Breast epithelium (tissue), 4 donors: ENCODE data around the gene NXN. TPM values are rescaled to one million over a fixed set of nuclear protein-coding genes. Genes with fewer than 3 reads are reported as not detected.
"Not testable (repeated sequence)": the region's sequence is repeated elsewhere in the genome, so short reads cannot be mapped to it uniquely, and the experiment has no call there.

Experiments used
- DNase-seq, 2 donors: peaks; one replicate each; pipeline ENCODE4 v3.0.0-alpha.2; 2019; ENCODE audit warnings: low spot score in 2 of 2
- H3K27ac ChIP-seq, 2 donors: fragments of 200-600 bp; sonication (generic) in 1 of 2; one replicate each; pipeline ENCODE4 v1.5.1; 2016 to 2019; ENCODE audit warnings: mild to moderate bottlenecking in 1 of 2
- H3K27me3 ChIP-seq, 2 donors: fragments of 200-600 bp; sonication (generic) in 1 of 2; one replicate each; pipeline versions ENCODE4 v1.5.1 to v1.6.0; 2017 to 2019; ENCODE audit warnings: control low read depth in 1 of 2, mild to moderate bottlenecking in 1 of 2
- H3K36me3 ChIP-seq: fragments of 200-600 bp; one replicate; pipeline ENCODE4 v1.5.1; 2019
- H3K4me1 ChIP-seq, 2 donors: fragments of 200-600 bp; sonication (generic); one replicate each; pipeline ENCODE4 v1.5.1; 2016 to 2019; ENCODE audit warnings: control low read depth in 1 of 2
- H3K4me3 ChIP-seq, 3 donors: fragments of 200-600 bp; sonication (generic); 1 replicate in 2 of 3; 2 replicates in 1 of 3; pipeline ENCODE4 v1.5.1; 2016 to 2019; ENCODE audit warnings: mild to moderate bottlenecking in 3 of 3, moderate library complexity in 2 of 3
- H3K9me3 ChIP-seq, 2 donors: fragments of 200-600 bp; sonication (generic) in 1 of 2; one replicate each; pipeline ENCODE4 v1.5.1; 2016 to 2019; ENCODE audit warnings: control low read depth in 1 of 2
- POLR2A ChIP-seq: fragments of 450-650 bp; IDR thresholded peaks from one replicate; pipeline ENCODE4 v1.6.1; 2016; ENCODE audit warnings: antibody characterized with exemption, mild to moderate bottlenecking, moderate library complexity
- POLR2AphosphoS5 ChIP-seq, 3 donors: sonication (generic); formaldehyde crosslinking; IDR thresholded peaks; one replicate each; pipeline ENCODE4 v1.6.1; 2017; ENCODE audit warnings: antibody characterized with exemption in 3 of 3
- intact Hi-C: fragments of 100-400 bp; cut with DNase I; formaldehyde crosslinking; loops from one replicate; pipeline ENCODE4 v1.15.1; 2023; ENCODE audit warnings: low total_unique reads
- total RNA-seq, 3 donors: library from RNA; depleted of rRNA; stranded (reverse); fragments of >200 nt; gene quantifications; one replicate each; pipeline ENCODE4 v1.1.0, GENCODE V29; 2016
- TF ChIP-seq, protein P1 (sequence below), 3 donors: fragments of 450-650 bp; IDR thresholded peaks; one replicate each; pipeline ENCODE4 v1.5.1; 2016 to 2017; ENCODE audit warnings: antibody characterized with exemption in 3 of 3, mild to moderate bottlenecking in 3 of 3, moderate library complexity in 3 of 3

NXN gene
- total RNA-seq, 3 donors from 2014 or later: 9.3 to 14.3 (median 12.8) TPM

DNA sequence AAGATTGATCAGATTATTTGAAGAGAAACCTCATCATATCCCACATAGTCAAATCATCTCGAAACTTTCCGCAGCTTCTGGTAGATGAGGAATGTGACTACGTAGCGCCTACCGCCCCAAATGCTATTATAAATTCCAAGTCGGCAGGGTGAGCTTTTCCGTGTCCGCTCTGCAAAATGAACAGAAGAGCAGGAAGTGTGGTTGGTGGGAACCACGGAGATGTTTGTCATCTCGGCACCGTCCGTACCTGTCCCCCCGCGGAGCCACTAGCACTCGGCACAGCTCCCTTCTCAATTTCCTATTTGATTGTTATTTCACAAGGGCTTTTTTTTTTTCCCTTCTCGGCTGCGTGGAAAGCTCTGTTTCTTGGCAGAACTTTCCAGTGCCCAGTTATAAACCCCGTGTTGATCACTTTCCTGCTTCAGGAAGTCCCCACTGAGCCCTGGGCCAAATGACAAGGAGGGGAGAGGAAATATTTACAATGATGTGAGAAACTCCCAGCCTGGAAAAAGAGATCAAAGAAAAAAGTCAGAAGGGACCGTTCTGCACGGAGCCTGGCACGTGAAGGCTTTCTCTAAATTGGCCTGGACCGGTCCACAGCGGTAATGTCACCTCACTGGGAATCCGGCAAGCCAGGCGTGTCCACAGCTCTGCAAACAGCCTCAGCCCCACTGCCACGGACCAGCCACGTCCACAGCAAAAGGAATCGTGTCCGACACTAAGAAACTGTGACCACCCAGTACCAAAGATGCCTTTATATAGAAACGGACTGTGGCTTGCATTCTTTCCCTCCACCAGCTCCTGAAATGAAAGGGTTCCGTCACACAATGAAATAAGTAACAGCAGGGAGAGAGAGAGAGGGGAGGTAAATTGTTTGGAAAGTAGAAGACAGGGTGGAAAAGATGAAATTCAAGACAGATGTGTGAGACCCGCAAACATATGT, 132.4 kb downstream of the NXN start:
- H3K9me3 ChIP-seq: no peaks in the 10 kb centered on the region
- H3K27ac ChIP-seq: peak overlapping the region; percentile 44 to 54
- DNase-seq: peak in 1 of 2 donors; percentile 36
- TF ChIP-seq POLR2AphosphoS5 (IDR thresholded peaks at IDR 0.05) (peak in 1 of 3 donors; percentile 10), POLR2A (no peak)
- intact Hi-C loops: no loop called here
- no peaks in the 10 kb centered on the region for H3K4me1 ChIP-seq
- no peaks in the 10 kb centered on the region for H3K36me3 ChIP-seq
- peak overlapping the region; percentile 2 to 45 (median 33) for H3K4me3 ChIP-seq
- H3K27me3 ChIP-seq: no peaks in the 10 kb centered on the region

DNA sequence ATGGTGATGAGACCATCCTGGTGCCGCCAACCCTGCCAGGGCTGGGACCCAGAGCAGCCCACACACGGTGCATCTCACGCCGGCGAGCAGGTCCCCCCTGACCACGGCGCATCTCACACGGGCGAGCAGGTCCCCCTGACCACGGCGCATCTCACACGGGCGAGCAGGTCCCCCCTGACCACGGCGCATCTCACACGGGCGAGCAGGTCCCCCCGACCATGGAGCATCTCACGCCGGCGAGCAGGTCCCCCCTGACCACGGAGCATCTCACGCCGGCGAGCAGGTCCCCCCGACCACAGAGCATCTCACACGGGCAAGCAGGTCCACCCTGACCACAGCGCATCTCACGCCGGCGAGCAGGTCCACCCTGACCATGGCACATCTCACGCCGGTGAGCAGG, 138.3 kb downstream of the NXN start:
- intact Hi-C loops: no loop called here
- Histone ChIP-seq H3K27ac (no peak overlapping the region), H3K36me3 (no peaks in the 10 kb centered on the region), H3K4me1 (no peaks in the 10 kb centered on the region), H3K9me3 (no peaks in the 10 kb centered on the region), H3K27me3 (no peaks in the 10 kb centered on the region), H3K4me3 (no peak overlapping the region)
- TF ChIP-seq, protein P1, sequence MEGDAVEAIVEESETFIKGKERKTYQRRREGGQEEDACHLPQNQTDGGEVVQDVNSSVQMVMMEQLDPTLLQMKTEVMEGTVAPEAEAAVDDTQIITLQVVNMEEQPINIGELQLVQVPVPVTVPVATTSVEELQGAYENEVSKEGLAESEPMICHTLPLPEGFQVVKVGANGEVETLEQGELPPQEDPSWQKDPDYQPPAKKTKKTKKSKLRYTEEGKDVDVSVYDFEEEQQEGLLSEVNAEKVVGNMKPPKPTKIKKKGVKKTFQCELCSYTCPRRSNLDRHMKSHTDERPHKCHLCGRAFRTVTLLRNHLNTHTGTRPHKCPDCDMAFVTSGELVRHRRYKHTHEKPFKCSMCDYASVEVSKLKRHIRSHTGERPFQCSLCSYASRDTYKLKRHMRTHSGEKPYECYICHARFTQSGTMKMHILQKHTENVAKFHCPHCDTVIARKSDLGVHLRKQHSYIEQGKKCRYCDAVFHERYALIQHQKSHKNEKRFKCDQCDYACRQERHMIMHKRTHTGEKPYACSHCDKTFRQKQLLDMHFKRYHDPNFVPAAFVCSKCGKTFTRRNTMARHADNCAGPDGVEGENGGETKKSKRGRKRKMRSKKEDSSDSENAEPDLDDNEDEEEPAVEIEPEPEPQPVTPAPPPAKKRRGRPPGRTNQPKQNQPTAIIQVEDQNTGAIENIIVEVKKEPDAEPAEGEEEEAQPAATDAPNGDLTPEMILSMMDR (IDR thresholded peaks at IDR 0.05): no peak
- TF ChIP-seq POLR2A (no peak), POLR2AphosphoS5 (IDR thresholded peaks at IDR 0.05) (no peak)
- DNase-seq: no peak

DNA sequence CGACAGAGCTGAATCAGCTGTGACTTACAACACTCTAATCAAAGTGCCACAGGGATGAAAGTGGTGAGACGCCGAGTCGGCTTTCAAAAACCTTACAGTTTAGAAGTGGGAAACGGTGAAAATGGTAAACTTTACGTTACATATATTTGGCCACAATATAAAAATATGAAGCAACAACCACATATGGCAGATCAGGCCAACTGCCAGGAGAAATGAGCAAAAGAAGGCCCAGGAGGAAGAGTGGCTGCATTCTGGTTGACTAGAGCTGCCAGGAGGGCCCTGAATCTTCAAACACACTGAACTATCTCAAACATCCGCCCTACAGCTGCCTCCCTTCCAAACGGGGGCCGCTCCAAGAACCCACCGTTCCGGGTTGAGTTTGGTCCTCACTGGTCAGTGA, 141.1 kb downstream of the NXN start:
- intact Hi-C loops: no loop called here
- no peak for DNase-seq
- Histone ChIP-seq H3K9me3 (no peaks in the 10 kb centered on the region), H3K36me3 (no peaks in the 10 kb centered on the region), H3K27me3 (no peaks in the 10 kb centered on the region), H3K27ac (no peak overlapping the region), H3K4me1 (no peaks in the 10 kb centered on the region), H3K4me3 (no peak overlapping the region)
- TF ChIP-seq, protein P1 (IDR thresholded peaks at IDR 0.05): no peak
- TF ChIP-seq POLR2AphosphoS5 (IDR thresholded peaks at IDR 0.05): no peak
- no peak for TF ChIP-seq POLR2A

DNA sequence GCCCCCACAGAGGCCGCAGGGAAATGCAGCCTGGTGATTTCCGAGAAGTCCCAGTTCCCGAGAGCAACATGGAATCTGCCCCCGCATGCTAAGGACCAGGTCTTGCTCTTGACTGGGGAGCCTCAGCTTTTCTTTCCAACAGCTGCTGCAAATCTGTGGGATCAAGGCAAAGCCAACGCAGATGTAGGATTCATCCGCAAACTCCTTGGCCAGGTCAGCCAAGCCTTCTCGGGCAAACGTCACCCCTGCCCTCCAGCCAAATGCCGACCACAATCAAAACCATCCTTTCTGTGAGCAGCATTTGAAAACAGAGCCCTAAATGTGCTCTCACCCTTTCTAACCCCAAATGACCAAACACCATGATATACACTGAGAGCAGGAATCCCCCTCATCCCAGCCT, 143.4 kb downstream of the NXN start:
- no peak for TF ChIP-seq POLR2AphosphoS5 (IDR thresholded peaks at IDR 0.05)
- no peak for TF ChIP-seq POLR2A
- TF ChIP-seq, protein P1 (IDR thresholded peaks at IDR 0.05): no peak
- peak in 1 of 2 donors; percentile 34 for DNase-seq
- H3K4me1 ChIP-seq: no peaks in the 10 kb centered on the region
- H3K27ac ChIP-seq: peak overlapping the region; percentile 74 to 82
- H3K27me3 ChIP-seq: no peaks in the 10 kb centered on the region
- no peaks in the 10 kb centered on the region for H3K9me3 ChIP-seq
- H3K36me3 ChIP-seq: no peaks in the 10 kb centered on the region
- H3K4me3 ChIP-seq: peak overlapping the region in 1 of 3 donors; percentile 19
- intact Hi-C loops: no loop called here

DNA sequence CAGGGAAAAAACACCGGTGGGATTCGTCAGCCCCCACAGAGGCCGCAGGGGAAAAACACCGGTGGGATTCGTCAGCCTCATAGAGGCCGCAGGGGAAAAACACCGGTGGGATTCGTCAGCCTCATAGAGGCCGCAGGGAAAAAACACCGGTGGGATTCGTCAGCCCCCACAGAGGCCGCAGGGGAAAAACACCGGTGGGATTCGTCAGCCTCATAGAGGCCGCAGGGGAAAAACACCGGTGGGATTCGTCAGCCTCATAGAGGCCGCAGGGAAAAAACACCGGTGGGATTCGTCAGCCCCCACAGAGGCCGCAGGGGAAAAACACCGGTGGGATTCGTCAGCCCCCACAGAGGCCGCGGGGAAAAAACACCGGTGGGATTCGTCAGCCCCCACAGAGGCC, 143.9 kb downstream of the NXN start:
- Histone ChIP-seq H3K27ac (peak overlapping the region; percentile 74 to 82), H3K4me3 (peak overlapping the region in 1 of 3 donors; percentile 19)
- H3K9me3 ChIP-seq, H3K27me3 ChIP-seq, intact Hi-C loops, DNase-seq, H3K4me1 ChIP-seq, H3K36me3 ChIP-seq: not testable (repeated sequence)

DNA sequence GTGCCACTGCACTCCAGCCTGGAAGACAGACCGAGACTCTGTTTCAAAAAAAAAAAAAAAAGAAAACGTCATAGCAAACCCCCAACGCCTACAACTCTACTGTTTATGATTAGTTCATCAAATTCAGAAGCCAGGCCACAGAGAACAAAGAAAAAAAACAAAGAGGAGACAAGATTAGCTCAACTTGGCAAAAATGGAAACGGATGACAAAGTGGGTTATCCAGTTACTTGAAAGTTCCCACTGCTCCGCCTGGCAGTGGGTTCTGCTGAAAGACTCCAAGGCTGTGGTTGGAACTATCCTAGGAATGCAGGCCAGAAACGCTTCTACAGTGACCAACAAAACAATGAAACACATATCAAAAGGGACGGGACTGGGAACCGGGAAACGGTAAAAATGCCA, 144.3 kb downstream of the NXN start:
- H3K4me1 ChIP-seq: no peaks in the 10 kb centered on the region
- H3K27ac ChIP-seq: peak overlapping the region in 1 of 2 donors; percentile 64
- no peaks in the 10 kb centered on the region for H3K9me3 ChIP-seq
- intact Hi-C loops: no loop called here
- H3K36me3 ChIP-seq: no peaks in the 10 kb centered on the region
- peak in 2 of 3 donors; percentile 57 to 69 for TF ChIP-seq POLR2AphosphoS5 (IDR thresholded peaks at IDR 0.05)
- TF ChIP-seq POLR2A: no peak
- TF ChIP-seq, protein P1 (IDR thresholded peaks at IDR 0.05): no peak
- H3K4me3 ChIP-seq: no peak overlapping the region
- peak in 1 of 2 donors; percentile 84 for DNase-seq
- H3K27me3 ChIP-seq: no peaks in the 10 kb centered on the region
